H1 (cell line): ENCODE results near the gene TMEM181. TPM values are rescaled to one million over a fixed set of nuclear protein-coding genes. Genes with fewer than 3 reads are reported as not detected.
"Not testable (repeated sequence)": the region's sequence is repeated elsewhere in the genome, so short reads cannot be mapped to it uniquely, and the experiment has no call there.

Experiments used
- CTCF ChIA-PET: fragments of 300-600 bp; sonication (Branson Sonifier 250); formaldehyde crosslinking; loops from one replicate; lab custom pipeline; 2021; ENCODE audit not compliant: partially characterized antibody; lab: Charles Lee
- POLR2A ChIA-PET: fragments of 300-600 bp; sonication (Branson Sonifier 250); formaldehyde crosslinking; loops from one replicate; lab custom pipeline; 2021; ENCODE audit warnings: inconsistent platforms; ENCODE audit not compliant: partially characterized antibody; lab: Charles Lee
- DNase-seq, 2 experiments: peaks; one replicate each; pipeline versions ENCODE4 v3.0.0 to v3.0.0-alpha.2; 2010 to 2022; ENCODE audit warnings: low spot score in 2 of 2, low read depth in 1 of 2, mixed read lengths in 1 of 2
- FAIRE-seq: peaks from 2 replicates; lab custom pipeline; 2011; peaks lifted over from hg19 to GRCh38; lab: Jason Lieb, UNC
- H2AFZ ChIP-seq: 2 replicates; pipeline ENCODE4 v1.8.1; 2012; ENCODE audit warnings: low read length, inconsistent platforms
- H2AK5ac ChIP-seq: 2 replicates; pipeline ENCODE4 v1.6.1; 2013; ENCODE audit warnings: low read depth, low read length
- H2BK120ac ChIP-seq: replicated peaks from 2 replicates; pipeline ENCODE3; 2013; ENCODE audit warnings: low read depth, low read length, inconsistent platforms
- H2BK12ac ChIP-seq: 2 replicates; pipeline ENCODE4 v1.6.1; 2013; ENCODE audit warnings: low read depth, low read length
- H2BK15ac ChIP-seq: 2 replicates; pipeline ENCODE4 v1.6.1; 2013; ENCODE audit warnings: low read length
- H2BK20ac ChIP-seq: 2 replicates; pipeline ENCODE4 v1.6.1; 2013; ENCODE audit warnings: low read length
- H2BK5ac ChIP-seq: 2 replicates; pipeline ENCODE4 v1.6.1; 2013; ENCODE audit warnings: low read depth, low read length
- H3K14ac ChIP-seq: 2 replicates; pipeline ENCODE4 v1.6.1; 2013; ENCODE audit warnings: inconsistent platforms; ENCODE audit not compliant: insufficient read length
- H3K18ac ChIP-seq: 2 replicates; pipeline ENCODE4 v1.6.1; 2013; ENCODE audit warnings: low read length; ENCODE audit errors: extremely low read depth
- H3K23ac ChIP-seq: 2 replicates; pipeline ENCODE4 v1.6.1; 2013; ENCODE audit warnings: inconsistent platforms; ENCODE audit not compliant: insufficient read length
- H3K23me2 ChIP-seq: 2 replicates; pipeline ENCODE4 v1.6.1; 2013; ENCODE audit warnings: low read depth, low read length
- H3K27ac ChIP-seq: 2 replicates; pipeline ENCODE4 v1.6.1; 2011; ENCODE audit warnings: low read depth, low read length, inconsistent platforms
- H3K27me3 ChIP-seq, 4 experiments: replicated peaks in 1 of 4; 1 replicate in 1 of 4; 2 replicates in 3 of 4; pipeline versions ENCODE4 v1.6.1 to v1.8.1; 2011 to 2013; ENCODE audit warnings: low read length in 3 of 4, mild to moderate bottlenecking in 3 of 4, inconsistent platforms in 2 of 4, mixed read lengths in 2 of 4, moderate library complexity in 1 of 4; ENCODE audit not compliant: control insufficient read depth in 3 of 4, insufficient read depth in 3 of 4; ENCODE audit errors: extremely low read depth in 1 of 4
- H3K36me3 ChIP-seq, 4 experiments: 2 replicates each; pipeline versions ENCODE4 v1.6.1 to v1.8.1; 2011 to 2013; ENCODE audit warnings: mild to moderate bottlenecking in 4 of 4, low read length in 3 of 4, moderate library complexity in 2 of 4, control low read depth in 1 of 4, inconsistent platforms in 1 of 4; ENCODE audit not compliant: insufficient read depth in 4 of 4, control insufficient read depth in 2 of 4
- H3K4ac ChIP-seq: replicated peaks from 2 replicates; pipeline ENCODE3; 2013; ENCODE audit warnings: low read length, low read depth, mixed read lengths, inconsistent platforms; ENCODE audit not compliant: insufficient read length
- H3K4me1 ChIP-seq, 4 experiments: replicated peaks in 1 of 4; 1 replicate in 1 of 4; 2 replicates in 3 of 4; pipeline versions ENCODE4 v1.6.1 to v1.8.1; 2011 to 2013; ENCODE audit warnings: low read length in 3 of 4, inconsistent platforms in 2 of 4, mixed read lengths in 1 of 4; ENCODE audit not compliant: insufficient read depth in 4 of 4, control insufficient read depth in 3 of 4
- H3K4me2 ChIP-seq, 2 experiments: 2 replicates each; pipeline versions ENCODE4 v1.6.1 to v1.8.1; 2011 to 2013; ENCODE audit warnings: low read depth in 2 of 2, low read length in 2 of 2, control low read depth in 1 of 2, inconsistent platforms in 1 of 2, mild to moderate bottlenecking in 1 of 2; ENCODE audit not compliant: insufficient read depth in 1 of 2
- H3K4me3 ChIP-seq, 4 experiments: fragments of 200-600, 300-600 bp in 1 of 4; sonication (generic), shearing (Covaris generic), sonication (Bioruptor Twin) in 1 of 4; 2 replicates each; pipeline versions ENCODE4 v1.5.1 to v1.8.1; 2011 to 2016; ENCODE audit warnings: low read length in 4 of 4, low read depth in 3 of 4, control low read depth in 2 of 4, inconsistent platforms in 2 of 4, mild to moderate bottlenecking in 2 of 4, mixed read lengths in 1 of 4, moderate library complexity in 1 of 4; ENCODE audit not compliant: insufficient read depth in 2 of 4; ENCODE audit errors: extremely low read depth in 1 of 4
- H3K56ac ChIP-seq: replicated peaks from 2 replicates; pipeline ENCODE3; 2013; ENCODE audit warnings: low read depth, mild to moderate bottlenecking, mixed read lengths, low read length, inconsistent platforms; ENCODE audit not compliant: insufficient read length
- H3K79me1 ChIP-seq: 2 replicates; pipeline ENCODE4 v1.6.1; 2013; ENCODE audit warnings: low read depth, low read length, control low read depth
- H3K79me2 ChIP-seq, 2 experiments: 2 replicates each; pipeline versions ENCODE4 v1.6.1 to v1.8.1; 2012 to 2013; ENCODE audit warnings: low read length in 2 of 2, mild to moderate bottlenecking in 2 of 2, inconsistent platforms in 1 of 2; ENCODE audit not compliant: insufficient read depth in 2 of 2, control insufficient read depth in 1 of 2
- H3K9ac ChIP-seq, 4 experiments: replicated peaks in 1 of 4; 1 replicate in 1 of 4; 2 replicates in 3 of 4; pipeline versions ENCODE4 v1.6.1 to v1.8.1; 2011 to 2013; ENCODE audit warnings: low read depth in 3 of 4, low read length in 3 of 4, control low read depth in 2 of 4, mild to moderate bottlenecking in 2 of 4, moderate library complexity in 2 of 4, inconsistent platforms in 1 of 4; ENCODE audit errors: extremely low read depth in 1 of 4
- H3K9me3 ChIP-seq, 2 experiments: 2 replicates each; pipeline versions ENCODE4 v1.6.1 to v1.8.1; 2012 to 2013; ENCODE audit warnings: mild to moderate bottlenecking in 2 of 2, moderate library complexity in 2 of 2, control low read depth in 1 of 2, inconsistent platforms in 1 of 2, low read depth in 1 of 2, low read length in 1 of 2, mixed read lengths in 1 of 2; ENCODE audit not compliant: insufficient read depth in 2 of 2
- H4K20me1 ChIP-seq, 2 experiments: replicated peaks in 1 of 2; 2 replicates each; pipeline versions ENCODE3 to v1.8.1; 2011 to 2013; ENCODE audit warnings: inconsistent platforms in 2 of 2, low read length in 2 of 2, mild to moderate bottlenecking in 1 of 2; ENCODE audit not compliant: insufficient read depth in 2 of 2, control insufficient read depth in 1 of 2
- H4K5ac ChIP-seq: 2 replicates; pipeline ENCODE4 v1.6.1; 2013; ENCODE audit warnings: low read length, low read depth, mixed read lengths, inconsistent platforms; ENCODE audit not compliant: insufficient read length
- H4K8ac ChIP-seq: 2 replicates; pipeline ENCODE4 v1.8.0; 2013; ENCODE audit warnings: mild to moderate bottlenecking, moderate library complexity, low read length, inconsistent platforms; ENCODE audit not compliant: insufficient read depth; ENCODE audit errors: extremely low read depth
- H4K91ac ChIP-seq: replicated peaks from 2 replicates; pipeline ENCODE3; 2013; ENCODE audit warnings: low read length, mixed read lengths, inconsistent platforms; ENCODE audit not compliant: insufficient read length
- WGBS, 2 experiments: shearing (Covaris generic) in 1 of 2; methylation state at CpG; one replicate each; pipeline versions ENCODE4 v1.1.6 to v1.1.7; 2013 to 2015; ENCODE audit warnings: low lambda C conversion rate in 2 of 2, mixed read lengths in 2 of 2, inconsistent platforms in 1 of 2, low coverage in 1 of 2, missing lambda C conversion rate in 1 of 2; ENCODE audit not compliant: insufficient replicate concordance in 2 of 2, insufficient coverage in 1 of 2, insufficient read length in 1 of 2; ENCODE audit errors: extremely low coverage in 1 of 2, missing lambda C conversion rate in 1 of 2; 5-methylcytosine and 5-hydroxymethylcytosine counted together
- polyA plus RNA-seq, 7 experiments: library from polyadenylated mRNA; depleted of rRNA in 3 of 7; stranded (reverse) in 5 of 7; unstranded in 2 of 7; fragments of >200 nt in 5 of 7; fragments of 200-250 nt in 2 of 7; gene quantifications; 1 replicate in 5 of 7; 2 replicates in 1 of 7; 4 replicates in 1 of 7; pipeline versions ENCODE4 v1.2.1 to v1.2.3, GENCODE V29; 2011 to 2013; ENCODE audit warnings: missing spikeins in 2 of 7, mixed read lengths in 2 of 7
- total RNA-seq: library from RNA; stranded (reverse); fragmentation: NEBNext Ultra II Directional; extraction: Animal tissue kit (Norgen Biotek cat#: 25700); gene quantifications from 2 replicates; pipeline ENCODE4 v1.2.1, GENCODE V29; 2021

TMEM181 gene
- total and polyA plus RNA-seq, 2 of the 8 experiments (the other 6 are each of a cell fraction or from before 2014, with no cell fraction given), result 8.6 to 19.0 TPM

DNA sequence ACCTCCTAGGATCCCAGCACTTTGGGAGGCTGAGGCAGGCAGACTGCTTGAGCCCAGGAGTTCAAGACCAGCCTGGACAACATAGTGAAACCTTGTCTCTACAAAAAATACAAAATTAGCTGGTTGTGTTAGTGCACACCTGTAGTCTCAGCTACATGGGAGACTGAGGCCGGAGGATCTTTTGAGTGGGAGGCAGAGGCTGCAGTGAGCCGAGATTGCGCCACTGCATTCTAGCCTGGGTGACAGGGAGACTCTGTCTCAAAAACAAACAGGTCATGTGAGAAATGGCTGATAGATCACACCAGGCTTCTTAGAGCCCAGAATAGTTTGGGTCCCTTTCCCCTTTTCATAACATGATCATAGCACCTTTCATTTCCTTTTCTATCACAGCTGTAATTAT lies 2.8 kb upstream of the TMEM181 start:
- H3K18ac ChIP-seq, H3K27me3 ChIP-seq, H3K9me3 ChIP-seq, H3K56ac ChIP-seq, FAIRE-seq, H2BK12ac ChIP-seq, H3K4me2 ChIP-seq, H4K8ac ChIP-seq, H2BK15ac ChIP-seq, H3K23me2 ChIP-seq, H3K14ac ChIP-seq, H2BK120ac ChIP-seq, POLR2A ChIA-PET, H2BK5ac ChIP-seq, H3K23ac ChIP-seq, H3K4ac ChIP-seq, H3K9ac ChIP-seq, H3K4me1 ChIP-seq, DNase-seq, H3K4me3 ChIP-seq, H4K91ac ChIP-seq, H3K27ac ChIP-seq, H2AFZ ChIP-seq, H2AK5ac ChIP-seq, H2BK20ac ChIP-seq, H3K36me3 ChIP-seq, H4K20me1 ChIP-seq, H4K5ac ChIP-seq: not testable (repeated sequence)
- CTCF ChIA-PET, result interaction anchor here (0.8 to 2.0 kb wide), 4 partner anchors 10 to 343 kb away, joined by 3 to 9 read pairs (median 4); no protein-coding TSS in a partner anchor
- WGBS, 2 experiments, result 91% methylated on average over 3 of the region's 3 CpGs; no CpG with 5 or more reads in 1 of the 2 experiments
- Histone ChIP-seq H3K79me1 (peaks cover 11% of the 10 kb centered on the region), H3K79me2 (peaks cover 7 to 16% of the 10 kb centered on the region in 2 experiments; a peak in 3 of 4 replicates)
